ENCODE results near the gene RPS15A. TPM values are rescaled to one million over a fixed set of nuclear protein-coding genes. Genes with fewer than 3 reads are reported as not detected.

The RPS15A gene
- total RNA-seq, 1 experiment from 2014 or later: 1,469 TPM

DNA sequence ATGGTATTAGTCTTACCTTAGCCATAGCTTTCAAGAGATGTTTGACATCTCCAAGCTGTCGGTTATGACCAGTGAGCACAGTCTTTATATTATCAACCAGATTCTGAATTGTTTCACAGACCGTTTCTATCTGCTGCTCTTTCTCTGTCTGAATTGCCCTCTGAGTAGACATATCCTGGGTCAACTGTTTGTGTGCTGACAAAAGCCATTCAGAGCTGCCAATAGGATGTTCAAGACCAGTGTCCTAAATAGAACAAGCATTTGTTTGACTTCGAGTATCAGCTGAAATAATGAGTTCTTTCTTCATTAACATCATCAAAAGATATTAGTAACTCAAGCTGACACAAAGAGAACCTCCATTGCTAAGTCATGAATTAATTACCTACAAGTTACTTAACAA, 26.2 kb upstream of the RPS15A start:
- no TSS peak for BruUV-seq (replicated peaks)
- Mint-ChIP-seq H3K36me3 (ENCODE audit: insufficient read depth, unreplicated experiment) (peaks cover 42% of the 10 kb centered on the region), H3K4me3 (ENCODE audit: unreplicated experiment) (no peak overlapping the region), H3K4me1 (ENCODE audit: low read depth, unreplicated experiment) (no peaks in the 10 kb centered on the region), H3K27ac (ENCODE audit: unreplicated experiment) (no peak overlapping the region), H3K9me3 (ENCODE audit: unreplicated experiment) (no peaks in the 10 kb centered on the region), H3K27me3 (ENCODE audit: insufficient read depth, unreplicated experiment) (no peaks in the 10 kb centered on the region)
- DNase-seq: no peak
- H3K4me1 ChIP-seq: no peaks in the 10 kb centered on the region
- no peaks in the 10 kb centered on the region for H3K9me3 ChIP-seq
- no peak overlapping the region for H3K4me3 ChIP-seq (ENCODE audit: low read depth, low read length)
- CTCF ChIA-PET: no interaction called here
- H3K36me3 ChIP-seq (ENCODE audit: control insufficient read depth, insufficient read depth, low read length): peaks cover 2% of the 10 kb centered on the region; the same call in 1 of the 2 replicates
- TF ChIP-seq, protein P1, sequence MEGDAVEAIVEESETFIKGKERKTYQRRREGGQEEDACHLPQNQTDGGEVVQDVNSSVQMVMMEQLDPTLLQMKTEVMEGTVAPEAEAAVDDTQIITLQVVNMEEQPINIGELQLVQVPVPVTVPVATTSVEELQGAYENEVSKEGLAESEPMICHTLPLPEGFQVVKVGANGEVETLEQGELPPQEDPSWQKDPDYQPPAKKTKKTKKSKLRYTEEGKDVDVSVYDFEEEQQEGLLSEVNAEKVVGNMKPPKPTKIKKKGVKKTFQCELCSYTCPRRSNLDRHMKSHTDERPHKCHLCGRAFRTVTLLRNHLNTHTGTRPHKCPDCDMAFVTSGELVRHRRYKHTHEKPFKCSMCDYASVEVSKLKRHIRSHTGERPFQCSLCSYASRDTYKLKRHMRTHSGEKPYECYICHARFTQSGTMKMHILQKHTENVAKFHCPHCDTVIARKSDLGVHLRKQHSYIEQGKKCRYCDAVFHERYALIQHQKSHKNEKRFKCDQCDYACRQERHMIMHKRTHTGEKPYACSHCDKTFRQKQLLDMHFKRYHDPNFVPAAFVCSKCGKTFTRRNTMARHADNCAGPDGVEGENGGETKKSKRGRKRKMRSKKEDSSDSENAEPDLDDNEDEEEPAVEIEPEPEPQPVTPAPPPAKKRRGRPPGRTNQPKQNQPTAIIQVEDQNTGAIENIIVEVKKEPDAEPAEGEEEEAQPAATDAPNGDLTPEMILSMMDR (IDR thresholded peaks at IDR 0.05; ENCODE audit: insufficient read depth in 1 of 2, low read depth in 1 of 2, low read length in 1 of 2, severe bottlenecking in 1 of 2, unreplicated experiment in 1 of 2): no peak
- intact Hi-C loops (cut with micrococcal nuclease; ENCODE audit: unreplicated experiment): no loop called here
- POLR2A ChIA-PET: no interaction called here
- H3K27me3 ChIP-seq (replicated peaks; ENCODE audit: control insufficient read depth, insufficient read depth, low read length): no peaks in the 10 kb centered on the region

DNA sequence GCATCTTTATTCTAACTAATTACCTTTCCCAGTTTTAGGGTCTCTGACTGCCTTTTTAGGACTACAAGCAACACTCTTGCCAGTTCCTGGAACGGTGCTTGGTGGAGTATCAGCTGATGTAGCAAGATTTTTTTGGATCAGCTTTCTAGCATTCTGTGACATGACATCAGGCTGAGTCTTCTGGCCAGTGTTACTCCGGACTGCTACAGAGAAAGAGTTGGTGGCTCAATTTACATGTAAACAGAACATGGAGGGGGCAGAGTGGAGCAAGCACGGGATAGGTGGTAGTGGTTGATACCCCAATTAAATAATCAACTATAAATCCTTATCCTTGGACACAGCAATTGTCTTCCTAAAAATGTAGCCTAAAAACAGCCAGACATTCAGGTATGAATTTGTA, 21.8 kb upstream of the RPS15A start:
- Mint-ChIP-seq H3K9me3 (ENCODE audit: unreplicated experiment) (no peaks in the 10 kb centered on the region), H3K4me1 (ENCODE audit: low read depth, unreplicated experiment) (no peaks in the 10 kb centered on the region), H3K27ac (ENCODE audit: unreplicated experiment) (no peak overlapping the region), H3K27me3 (ENCODE audit: insufficient read depth, unreplicated experiment) (no peaks in the 10 kb centered on the region), H3K4me3 (ENCODE audit: unreplicated experiment) (no peak overlapping the region), H3K36me3 (ENCODE audit: insufficient read depth, unreplicated experiment) (peaks cover 50% of the 10 kb centered on the region)
- H3K9me3 ChIP-seq: no peaks in the 10 kb centered on the region
- H3K4me1 ChIP-seq: no peaks in the 10 kb centered on the region
- H3K4me3 ChIP-seq (ENCODE audit: low read depth, low read length): no peak overlapping the region
- peaks cover 2% of the 10 kb centered on the region; the same call in 1 of the 2 replicates for H3K36me3 ChIP-seq (ENCODE audit: control insufficient read depth, insufficient read depth, low read length)
- TF ChIP-seq, protein P1 (IDR thresholded peaks at IDR 0.05; ENCODE audit: insufficient read depth in 1 of 2, low read depth in 1 of 2, low read length in 1 of 2, severe bottlenecking in 1 of 2, unreplicated experiment in 1 of 2): no peak
- no peak for DNase-seq
- H3K27me3 ChIP-seq (replicated peaks; ENCODE audit: control insufficient read depth, insufficient read depth, low read length): no peaks in the 10 kb centered on the region
- no TSS peak for BruUV-seq (replicated peaks)
- POLR2A ChIA-PET: no interaction called here
- CTCF ChIA-PET: interaction anchor here (1.0 kb wide), 1 partner anchor 11 kb away, joined by 4 read pairs; the partner anchor contains the start of gene ARL6IP1
- intact Hi-C loops (cut with micrococcal nuclease; ENCODE audit: unreplicated experiment): no loop called here

DNA sequence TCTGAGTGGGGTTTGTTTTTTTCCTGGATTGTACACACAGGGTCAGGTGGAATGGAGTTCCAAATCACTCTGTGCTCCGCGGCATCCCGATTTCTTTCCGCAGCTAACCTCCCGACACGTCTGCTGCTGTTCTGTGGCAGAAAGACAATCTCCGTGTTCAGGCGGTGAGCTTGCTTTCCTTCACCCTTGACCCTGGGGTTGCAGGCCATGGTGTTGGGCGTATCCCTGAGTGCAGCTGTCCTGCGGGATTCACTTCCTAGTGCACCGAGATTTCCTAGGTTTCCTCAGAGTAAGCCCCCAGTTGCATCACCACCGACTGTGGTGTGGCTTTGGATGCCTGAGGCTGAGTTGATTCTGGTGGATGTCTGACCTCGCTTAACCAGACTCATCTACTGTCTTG, 19.0 kb upstream of the RPS15A start:
- no peaks in the 10 kb centered on the region for H3K4me1 ChIP-seq
- Mint-ChIP-seq H3K36me3 (ENCODE audit: insufficient read depth, unreplicated experiment) (peaks cover 55% of the 10 kb centered on the region), H3K9me3 (ENCODE audit: unreplicated experiment) (no peaks in the 10 kb centered on the region), H3K4me3 (ENCODE audit: unreplicated experiment) (no peak overlapping the region), H3K27ac (ENCODE audit: unreplicated experiment) (no peak overlapping the region), H3K4me1 (ENCODE audit: low read depth, unreplicated experiment) (no peaks in the 10 kb centered on the region), H3K27me3 (ENCODE audit: insufficient read depth, unreplicated experiment) (no peaks in the 10 kb centered on the region)
- ChIA-PET CTCF (no interaction called here), POLR2A (no interaction called here)
- intact Hi-C loops (cut with micrococcal nuclease; ENCODE audit: unreplicated experiment): no loop called here
- no peak for DNase-seq
- TF ChIP-seq, protein P1 (IDR thresholded peaks at IDR 0.05; ENCODE audit: insufficient read depth in 1 of 2, low read depth in 1 of 2, low read length in 1 of 2, severe bottlenecking in 1 of 2, unreplicated experiment in 1 of 2): no peak
- no TSS peak for BruUV-seq (replicated peaks)
- no peaks in the 10 kb centered on the region for H3K9me3 ChIP-seq
- H3K36me3 ChIP-seq (ENCODE audit: control insufficient read depth, insufficient read depth, low read length): peaks cover 2% of the 10 kb centered on the region; the same call in 1 of the 2 replicates
- no peak overlapping the region for H3K4me3 ChIP-seq (ENCODE audit: low read depth, low read length)
- H3K27me3 ChIP-seq (replicated peaks; ENCODE audit: control insufficient read depth, insufficient read depth, low read length): no peaks in the 10 kb centered on the region
